ENCODE measurements around the gene UNC5CL. TPM values are rescaled to one million over a fixed set of nuclear protein-coding genes. Genes with fewer than 3 reads are reported as not detected.

The UNC5CL gene
- polyA plus RNA-seq, 1 experiment: not detected

DNA sequence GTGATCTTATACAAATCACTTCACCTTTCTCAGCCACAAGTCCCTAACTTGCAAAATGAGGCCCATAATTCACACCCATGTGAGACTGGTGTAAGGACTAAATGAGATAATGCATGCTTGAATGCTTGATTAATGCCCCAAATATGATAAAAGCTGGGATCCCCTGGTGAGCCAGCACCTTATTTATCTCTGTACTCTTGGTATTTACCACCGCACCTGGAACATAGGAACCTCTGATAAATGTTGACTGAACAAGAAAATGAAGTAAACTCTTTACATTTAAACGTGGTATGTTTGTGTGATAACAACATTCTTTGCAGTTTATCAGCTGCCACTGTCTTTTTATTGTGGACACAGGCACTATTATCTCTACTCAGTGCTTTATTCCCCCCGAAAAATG, 11.5 kb upstream of the UNC5CL start:
- DNase-seq (ENCODE audit: low read depth): no peak
- TF ChIP-seq, protein P1, sequence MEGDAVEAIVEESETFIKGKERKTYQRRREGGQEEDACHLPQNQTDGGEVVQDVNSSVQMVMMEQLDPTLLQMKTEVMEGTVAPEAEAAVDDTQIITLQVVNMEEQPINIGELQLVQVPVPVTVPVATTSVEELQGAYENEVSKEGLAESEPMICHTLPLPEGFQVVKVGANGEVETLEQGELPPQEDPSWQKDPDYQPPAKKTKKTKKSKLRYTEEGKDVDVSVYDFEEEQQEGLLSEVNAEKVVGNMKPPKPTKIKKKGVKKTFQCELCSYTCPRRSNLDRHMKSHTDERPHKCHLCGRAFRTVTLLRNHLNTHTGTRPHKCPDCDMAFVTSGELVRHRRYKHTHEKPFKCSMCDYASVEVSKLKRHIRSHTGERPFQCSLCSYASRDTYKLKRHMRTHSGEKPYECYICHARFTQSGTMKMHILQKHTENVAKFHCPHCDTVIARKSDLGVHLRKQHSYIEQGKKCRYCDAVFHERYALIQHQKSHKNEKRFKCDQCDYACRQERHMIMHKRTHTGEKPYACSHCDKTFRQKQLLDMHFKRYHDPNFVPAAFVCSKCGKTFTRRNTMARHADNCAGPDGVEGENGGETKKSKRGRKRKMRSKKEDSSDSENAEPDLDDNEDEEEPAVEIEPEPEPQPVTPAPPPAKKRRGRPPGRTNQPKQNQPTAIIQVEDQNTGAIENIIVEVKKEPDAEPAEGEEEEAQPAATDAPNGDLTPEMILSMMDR (IDR thresholded peaks at IDR 0.05; ENCODE audit: insufficient read depth, low read depth, low read length): no peak
- Histone ChIP-seq H3K36me3 (ENCODE audit: control insufficient read depth, insufficient read depth, low read length) (no peaks in the 10 kb centered on the region), H3K4me3 (ENCODE audit: low read depth, low read length) (no peak overlapping the region), H3K27me3 (ENCODE audit: control insufficient read depth, insufficient read depth, low read length) (no peaks in the 10 kb centered on the region)
- CTCF ChIA-PET: interaction anchor here (4.6 kb wide), 1 partner anchor 11 kb away, joined by 23 read pairs; the partner anchor contains the start of gene UNC5CL
- POLR2A ChIA-PET: no interaction called here

DNA sequence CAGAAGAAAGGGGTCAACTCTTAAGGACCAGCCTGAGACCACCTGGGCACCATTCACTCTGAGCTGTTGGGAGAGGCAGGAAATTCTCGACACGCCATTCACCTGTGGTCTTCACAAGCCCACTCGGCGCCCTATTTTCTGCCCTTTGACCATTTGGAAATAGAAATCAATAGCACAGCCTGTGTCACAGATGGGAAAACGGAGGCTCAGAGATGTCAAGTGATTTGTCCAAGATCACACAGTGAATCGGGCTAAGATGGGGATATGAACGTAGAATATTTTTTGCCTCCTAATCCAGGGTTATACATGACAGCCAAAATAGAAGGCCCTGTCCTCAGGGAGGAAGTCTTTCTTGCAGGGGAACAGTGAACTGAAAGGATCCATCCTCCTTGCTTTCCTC, 10.9 kb upstream of the UNC5CL start:
- TF ChIP-seq, protein P1 (IDR thresholded peaks at IDR 0.05; ENCODE audit: insufficient read depth, low read depth, low read length): no peak
- POLR2A ChIA-PET: no interaction called here
- CTCF ChIA-PET: interaction anchor here (0.5 to 4.6 kb wide), 5 partner anchors 10 to 102 kb away, joined by 3 to 23 read pairs (median 5); partner anchors contain the start of gene UNC5CL
- no peaks in the 10 kb centered on the region for H3K27me3 ChIP-seq (ENCODE audit: control insufficient read depth, insufficient read depth, low read length)
- no peaks in the 10 kb centered on the region for H3K36me3 ChIP-seq (ENCODE audit: control insufficient read depth, insufficient read depth, low read length)
- DNase-seq (ENCODE audit: low read depth): no peak
- H3K4me3 ChIP-seq (ENCODE audit: low read depth, low read length): no peak overlapping the region

DNA sequence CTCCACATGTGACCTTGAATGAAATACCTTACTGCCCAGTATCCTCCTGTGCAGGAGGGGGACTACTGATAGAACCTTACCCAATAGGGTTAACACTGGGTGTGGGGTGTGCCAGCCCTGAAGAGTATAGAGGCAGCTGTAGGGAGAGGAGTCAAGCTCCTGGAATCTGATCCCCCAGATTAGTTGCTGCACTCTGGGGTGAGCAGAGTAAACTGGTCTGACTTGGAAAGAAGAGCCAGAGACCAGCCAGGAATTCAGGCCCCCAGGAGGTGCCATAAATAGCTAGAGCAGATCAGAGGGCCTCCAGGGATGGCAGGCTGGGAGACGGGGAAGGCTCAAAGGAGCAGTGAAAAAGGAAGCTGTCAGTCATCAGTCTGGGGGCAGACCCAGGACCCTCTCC, 10.5 kb upstream of the UNC5CL start:
- H3K27me3 ChIP-seq (ENCODE audit: control insufficient read depth, insufficient read depth, low read length): no peaks in the 10 kb centered on the region
- H3K36me3 ChIP-seq (ENCODE audit: control insufficient read depth, insufficient read depth, low read length): no peaks in the 10 kb centered on the region
- no peak for DNase-seq (ENCODE audit: low read depth)
- no peak overlapping the region for H3K4me3 ChIP-seq (ENCODE audit: low read depth, low read length)
- TF ChIP-seq, protein P1 (IDR thresholded peaks at IDR 0.05; ENCODE audit: insufficient read depth, low read depth, low read length): no peak
- ChIA-PET CTCF (interaction anchor here (0.6 to 4.6 kb wide), 8 partner anchors 10 to 155 kb away, joined by 3 to 23 read pairs (median 4); partner anchors contain the start of gene UNC5CL), POLR2A (no interaction called here)

DNA sequence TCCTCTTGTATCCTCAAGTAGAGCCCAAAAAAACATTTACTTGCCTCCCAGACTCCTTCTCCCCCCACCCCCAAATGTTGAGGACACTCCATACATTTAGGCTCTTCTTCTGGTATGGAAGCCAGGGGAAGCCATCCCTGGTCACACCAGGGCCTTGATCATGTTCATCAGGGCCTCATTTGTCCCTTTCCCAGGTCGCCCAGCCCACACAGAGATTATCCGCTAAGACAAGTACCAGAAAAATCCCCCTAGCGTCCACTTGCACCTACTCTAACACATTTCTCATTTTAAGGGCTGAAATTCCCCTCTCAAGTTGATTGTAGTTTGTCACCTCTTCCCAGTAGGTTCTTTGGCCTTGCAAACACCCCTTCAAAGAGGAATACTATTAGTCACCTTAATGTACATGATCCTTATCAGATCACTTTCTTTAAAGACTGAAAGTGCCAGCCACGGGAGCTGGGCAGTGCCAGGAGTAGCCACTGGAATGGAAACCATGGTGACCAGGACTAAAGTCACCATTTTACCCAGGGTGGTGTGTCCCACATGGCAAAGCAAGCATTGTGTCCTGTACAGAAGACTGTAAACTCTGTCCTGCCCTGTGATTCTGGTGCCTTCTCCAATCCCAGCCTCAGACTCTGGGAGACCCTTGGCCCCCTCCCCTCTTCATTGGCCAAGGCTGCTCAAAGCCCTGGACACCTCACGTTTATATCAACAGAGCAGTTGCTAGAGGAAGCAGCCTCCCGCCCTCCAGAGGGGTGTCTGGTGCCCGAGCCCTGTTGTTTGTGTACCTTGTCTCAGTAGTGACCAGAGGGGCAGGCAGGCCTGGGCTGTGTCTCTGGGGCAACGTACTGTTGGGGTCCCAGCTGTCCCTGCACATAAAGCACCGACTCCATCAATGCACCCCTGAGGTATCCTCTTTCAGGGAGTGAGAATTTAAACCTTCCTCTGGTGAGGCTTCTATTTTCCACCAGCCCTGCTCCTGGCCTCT, 9.0 kb upstream of the UNC5CL start:
- Histone ChIP-seq H3K27me3 (ENCODE audit: control insufficient read depth, insufficient read depth, low read length) (no peaks in the 10 kb centered on the region), H3K36me3 (ENCODE audit: control insufficient read depth, insufficient read depth, low read length) (no peaks in the 10 kb centered on the region), H3K4me3 (ENCODE audit: low read depth, low read length) (no peak overlapping the region)
- POLR2A ChIA-PET: interaction anchor here (0.7 kb wide), 1 partner anchor 140 kb away, joined by 4 read pairs; no protein-coding TSS in a partner anchor
- TF ChIP-seq, protein P1 (IDR thresholded peaks at IDR 0.05; ENCODE audit: insufficient read depth, low read depth, low read length): no peak
- CTCF ChIA-PET: interaction anchor here (0.5 to 4.6 kb wide), 8 partner anchors 8 to 154 kb away, joined by 3 to 23 read pairs (median 4); partner anchors contain the start of gene UNC5CL
- no peak for DNase-seq (ENCODE audit: low read depth)

DNA sequence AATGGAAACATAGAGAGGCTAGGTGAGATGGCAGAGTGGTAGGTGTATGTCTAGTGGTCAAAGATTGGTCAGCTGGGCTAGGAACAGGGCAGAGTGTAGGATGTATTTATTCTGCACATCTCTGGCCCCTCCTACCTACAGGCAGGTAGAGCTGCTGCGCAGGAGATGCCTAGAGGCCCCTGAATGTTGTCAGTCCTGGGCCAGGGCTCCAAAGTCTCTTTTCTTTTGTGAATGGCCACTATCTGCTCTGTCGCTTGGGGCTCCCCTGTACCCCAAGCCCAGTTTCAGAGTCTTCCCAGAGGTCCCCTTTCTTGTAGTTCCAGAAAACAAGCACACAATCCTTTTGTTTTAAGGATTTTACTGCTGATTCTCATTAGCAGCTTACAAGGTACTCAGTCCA, 8.3 kb upstream of the UNC5CL start:
- TF ChIP-seq, protein P1 (IDR thresholded peaks at IDR 0.05; ENCODE audit: insufficient read depth, low read depth, low read length): no peak
- Histone ChIP-seq H3K36me3 (ENCODE audit: control insufficient read depth, insufficient read depth, low read length) (no peaks in the 10 kb centered on the region), H3K27me3 (ENCODE audit: control insufficient read depth, insufficient read depth, low read length) (no peaks in the 10 kb centered on the region), H3K4me3 (ENCODE audit: low read depth, low read length) (no peak overlapping the region)
- ChIA-PET POLR2A (no interaction called here), CTCF (interaction anchor here (0.5 to 4.6 kb wide), 6 partner anchors 8 to 45 kb away, joined by 3 to 23 read pairs (median 4); partner anchors contain the start of gene UNC5CL)
- DNase-seq (ENCODE audit: low read depth): no peak
